Activated CD4-positive, alpha-beta T cell treated with anti-CD3 and anti-CD28 coated beads for 4 hours (primary cell): Measurements from ENCODE around the gene MYO7A.
A peak's percentile ranks its signal among the peaks of the same experiment; 100 is the strongest.

Experiments
- DNase-seq, 2 donors: peaks; one replicate each; pipeline ENCODE4 v3.0.0-alpha.2; 2020

The MYO7A gene

DNA sequence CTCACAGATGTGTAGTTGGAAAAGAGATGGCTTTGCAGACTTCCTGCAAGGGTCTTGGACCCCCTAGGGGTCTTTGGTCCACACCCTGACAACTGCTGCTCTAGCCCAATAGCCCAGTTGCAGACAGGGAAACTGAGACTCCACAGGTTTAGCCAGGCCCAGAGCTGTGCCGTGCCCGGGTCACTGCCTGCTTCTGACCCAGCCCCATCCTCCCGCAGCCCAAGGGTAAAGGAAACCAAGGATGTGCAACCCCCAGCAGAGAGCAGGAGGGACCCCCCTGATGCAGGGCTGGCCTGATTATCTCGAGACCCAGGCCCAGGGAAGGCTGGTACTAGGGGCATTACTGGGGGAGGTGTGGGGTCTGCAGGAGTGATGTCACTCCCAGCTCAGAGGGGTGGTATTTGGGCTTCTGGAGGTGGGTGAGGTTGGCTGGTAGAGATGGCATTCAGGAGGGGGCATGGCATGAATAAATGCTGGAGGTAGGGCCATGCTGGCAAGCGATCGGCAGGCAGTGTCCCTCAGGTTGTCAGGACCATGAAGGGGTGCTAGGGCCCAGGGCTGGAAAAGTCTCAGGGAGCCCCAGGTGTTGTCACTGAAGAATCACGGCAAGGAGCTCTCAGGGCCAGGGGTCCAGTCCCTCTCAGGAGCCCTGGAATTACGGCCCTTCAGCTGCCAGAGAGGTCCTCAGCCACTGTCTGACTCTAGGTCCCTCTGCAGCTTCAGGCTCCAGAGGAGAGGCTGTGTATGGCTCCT lies 21.1 kb downstream of the MYO7A start:
- no peak for DNase-seq

DNA sequence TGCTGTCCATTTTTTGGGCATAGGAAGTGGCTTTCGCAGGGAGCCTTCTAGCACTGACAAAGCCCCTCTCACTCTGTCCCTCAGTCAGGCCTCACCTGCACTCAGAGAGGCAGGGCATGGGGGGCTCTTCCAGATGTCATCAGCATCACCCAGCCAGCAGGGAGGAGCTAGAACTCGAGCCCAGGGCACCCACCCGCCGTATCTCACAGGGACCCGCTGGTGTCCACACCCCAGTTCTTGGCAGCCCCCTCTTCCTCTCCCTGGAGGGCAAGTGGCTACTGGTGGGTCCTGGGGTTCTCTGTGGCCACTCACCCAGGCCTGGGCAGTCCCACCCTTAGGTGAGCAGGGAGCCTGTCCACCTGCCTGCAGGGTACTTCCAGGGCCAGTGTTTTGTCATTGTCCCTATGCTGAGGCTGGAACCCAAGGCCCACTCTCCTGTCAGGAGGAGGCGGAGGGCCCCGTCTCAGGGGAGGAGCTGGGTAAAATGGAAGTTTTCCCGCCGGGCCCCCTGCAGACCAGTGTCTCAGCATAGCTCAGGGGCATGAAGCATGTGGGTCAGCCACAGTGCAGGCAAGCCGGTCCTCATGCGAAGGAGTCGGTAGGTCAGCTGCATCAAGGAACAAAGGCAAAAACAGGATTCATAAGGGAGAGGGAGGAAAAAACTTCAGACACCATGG lies 21.8 kb downstream of the MYO7A start:
- DNase-seq, result no peak

DNA sequence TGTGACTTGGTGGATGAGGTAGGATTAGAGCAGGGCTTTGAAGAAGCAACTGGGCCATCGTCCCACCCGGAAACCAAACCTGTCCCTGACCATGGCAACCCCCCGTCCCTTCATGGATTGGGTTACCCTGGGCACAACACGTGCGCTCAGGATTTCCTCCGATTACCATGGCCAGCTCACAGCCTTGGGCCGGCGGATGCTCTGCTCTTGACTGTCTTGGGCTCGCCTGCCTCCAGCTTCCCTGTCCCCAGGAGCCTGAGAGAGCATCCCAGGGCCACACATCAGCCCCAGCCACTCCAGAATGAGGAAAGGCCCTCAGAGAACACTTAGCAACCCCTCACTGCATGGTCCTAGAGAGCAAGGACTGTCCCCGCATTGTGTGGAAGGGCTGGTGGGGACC lies 22.8 kb downstream of the MYO7A start:
- DNase-seq, result no peak

DNA sequence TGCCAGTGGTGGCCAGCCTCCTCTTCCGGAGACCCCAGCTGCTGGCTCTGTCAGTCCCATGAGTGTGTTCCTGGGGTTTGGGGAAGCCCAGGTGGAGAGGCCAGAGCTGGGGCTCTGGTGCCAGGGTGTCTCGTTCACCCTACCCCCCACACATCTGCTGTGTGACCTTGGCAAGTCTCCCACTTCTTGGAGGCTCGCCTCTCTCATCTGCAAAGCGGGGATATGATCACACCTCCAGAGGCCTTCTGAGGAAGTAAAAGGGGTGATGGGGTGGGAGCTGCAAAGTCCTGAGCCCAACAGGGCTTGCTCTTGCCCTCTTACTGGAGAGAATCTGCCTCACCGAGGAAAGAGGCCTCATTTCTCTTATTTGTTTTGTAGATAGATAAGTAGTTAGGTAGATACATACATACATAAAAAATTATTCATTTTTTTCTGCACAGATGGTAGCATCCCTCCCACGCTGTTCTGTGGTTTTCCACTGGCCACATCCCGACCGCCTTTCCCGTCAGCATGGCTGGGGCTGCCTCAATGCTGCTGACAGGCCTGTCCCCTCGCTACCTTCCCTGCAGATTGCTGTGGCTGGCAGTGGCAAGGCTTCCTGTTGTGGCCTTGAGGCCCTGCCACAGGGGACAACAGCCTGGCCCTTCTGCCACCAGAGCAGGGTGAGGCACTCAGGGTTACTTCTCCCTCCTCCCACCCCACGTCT lies 23.9 kb downstream of the MYO7A start:
- peak; percentile 24 to 40 for DNase-seq

DNA sequence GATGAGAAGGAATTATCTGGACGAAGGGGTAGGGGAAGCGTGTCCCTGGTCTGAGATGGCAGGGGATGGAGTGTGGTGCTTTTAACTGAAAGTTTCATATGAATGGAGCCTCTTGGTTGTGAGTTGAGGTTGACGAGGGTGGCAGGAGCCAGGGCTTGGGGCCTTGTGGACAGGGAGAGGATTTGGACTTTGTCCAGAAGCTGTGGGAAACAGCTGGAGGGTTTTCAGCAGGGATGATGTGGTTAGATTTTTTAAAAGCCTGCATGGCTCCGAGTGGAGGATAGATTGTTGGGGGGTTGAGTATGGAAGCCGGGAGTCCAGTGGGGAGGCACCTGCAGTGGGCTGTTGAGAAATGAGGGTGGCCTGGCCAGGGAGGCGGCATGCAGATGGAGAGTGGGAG lies 24.8 kb downstream of the MYO7A start:
- DNase-seq, result no peak

DNA sequence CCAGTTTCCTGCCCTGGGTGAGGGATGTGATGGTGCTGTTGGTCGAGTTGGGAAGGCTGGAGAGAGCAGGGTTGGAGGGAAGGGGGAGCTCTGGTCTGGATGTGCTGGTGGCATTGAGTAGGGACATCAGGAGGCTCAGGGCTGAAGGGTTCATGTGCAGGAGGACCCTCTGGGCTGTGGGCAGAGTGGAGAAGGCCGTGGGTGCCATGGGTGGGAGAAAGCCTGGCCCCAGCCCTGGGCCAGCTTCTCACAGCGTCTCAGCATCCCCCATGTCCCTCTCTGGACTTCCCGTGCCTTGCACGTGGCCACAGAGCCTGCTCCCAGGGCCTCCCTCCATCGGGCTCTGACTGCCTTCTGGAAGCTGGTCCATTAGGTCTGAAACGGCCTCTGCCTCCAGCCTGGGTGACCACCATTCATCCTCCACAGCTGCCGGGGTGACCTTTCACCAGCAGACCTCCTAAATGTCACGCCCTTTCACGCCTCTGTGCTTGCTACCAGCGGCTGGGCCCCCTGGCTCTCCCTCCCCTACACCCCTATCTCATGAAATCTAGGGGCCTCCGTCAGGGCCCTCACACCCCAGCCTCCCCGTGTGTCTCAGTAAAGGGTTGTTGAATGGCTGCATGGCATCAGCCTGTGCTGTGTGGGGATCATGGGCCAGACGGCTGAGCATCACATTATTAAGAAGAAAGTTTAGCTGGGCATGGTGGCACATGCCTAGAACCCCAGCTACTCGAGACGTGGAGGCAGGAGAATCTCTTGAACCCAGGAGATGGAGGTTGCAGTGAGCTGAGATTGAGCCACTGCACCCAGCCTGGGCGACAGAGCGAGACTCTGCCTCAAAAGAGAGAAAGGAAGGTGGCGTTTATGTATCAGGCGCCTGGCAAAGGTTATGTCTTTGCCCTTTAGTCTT lies 25.5 kb downstream of the MYO7A start:
- DNase-seq, result no peak

DNA sequence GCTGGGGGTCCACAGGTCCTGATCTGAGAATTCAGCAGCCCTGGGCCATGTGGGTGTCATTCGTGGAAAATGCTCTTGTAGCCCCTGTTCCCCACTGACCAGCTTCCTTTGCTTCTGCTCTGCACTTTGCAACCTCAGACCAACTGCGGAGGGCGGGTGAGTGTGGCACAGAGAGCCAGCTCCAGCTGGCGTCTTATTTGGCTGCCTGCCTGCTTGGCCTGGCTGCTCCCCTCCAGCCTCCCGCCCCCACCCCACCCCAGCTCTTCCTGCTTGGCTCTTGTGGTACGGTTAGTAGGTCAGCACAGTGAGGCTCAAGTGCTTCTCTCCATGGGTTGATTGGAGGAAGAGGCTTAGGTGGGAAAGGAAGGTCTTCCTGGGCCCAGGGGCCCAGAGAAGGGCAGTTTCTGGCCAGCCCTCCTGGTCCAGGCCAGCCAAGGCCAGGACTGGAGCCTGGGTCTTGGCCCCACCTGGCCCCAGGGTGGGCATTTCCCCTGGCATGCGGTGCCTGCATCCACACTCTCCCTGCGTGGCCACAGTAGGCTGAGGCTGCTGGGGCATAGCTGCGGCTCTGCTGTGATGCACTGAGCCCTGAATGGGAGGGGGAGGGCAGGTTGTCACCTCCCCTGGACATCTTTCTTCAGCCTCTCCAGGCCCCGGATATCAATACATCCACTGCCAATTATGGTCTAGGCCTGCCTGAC lies 26.5 kb downstream of the MYO7A start:
- no peak for DNase-seq

DNA sequence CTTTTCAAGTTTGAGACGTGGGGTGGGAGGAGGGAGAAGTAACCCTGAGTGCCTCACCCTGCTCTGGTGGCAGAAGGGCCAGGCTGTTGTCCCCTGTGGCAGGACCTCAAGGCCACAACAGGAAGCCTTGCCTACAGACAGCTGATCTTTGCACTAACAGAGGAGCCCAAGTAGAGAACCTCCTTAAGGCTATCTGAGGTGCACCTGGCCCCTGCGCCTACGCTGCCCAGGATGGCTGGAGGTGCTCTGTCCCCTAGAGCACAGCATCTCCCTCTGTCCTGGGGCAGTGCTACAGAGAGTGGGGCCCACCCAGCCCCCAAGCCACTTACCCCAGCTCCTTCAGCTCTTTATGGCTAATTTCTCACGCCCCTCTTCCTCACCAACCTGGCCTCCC lies 27.0 kb downstream of the MYO7A start:
- no peak for DNase-seq

DNA sequence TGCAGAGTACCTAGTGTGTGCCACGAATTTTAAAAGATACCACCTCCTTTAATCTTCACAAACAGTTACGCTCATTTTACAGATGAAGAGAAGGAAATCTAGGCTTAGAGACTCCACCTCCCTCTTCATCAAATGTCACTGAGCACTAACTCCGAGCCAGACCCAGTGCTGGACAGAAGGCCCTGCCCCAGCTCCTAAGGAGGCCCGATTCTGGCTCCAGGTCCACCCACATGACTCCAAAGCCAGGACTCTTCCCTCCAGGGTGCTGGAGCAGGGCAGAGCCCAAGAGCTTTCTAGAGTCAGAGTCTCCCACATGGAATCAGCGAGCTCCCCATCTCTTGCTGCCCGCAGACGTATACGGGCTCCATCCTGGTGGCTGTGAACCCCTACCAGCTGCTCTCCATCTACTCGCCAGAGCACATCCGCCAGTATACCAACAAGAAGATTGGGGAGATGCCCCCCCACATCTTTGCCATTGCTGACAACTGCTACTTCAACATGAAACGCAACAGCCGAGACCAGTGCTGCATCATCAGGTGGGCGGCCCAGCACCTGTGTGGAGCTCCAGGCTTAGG lies 27.6 kb downstream of the MYO7A start:
- DNase-seq, result no peak

DNA sequence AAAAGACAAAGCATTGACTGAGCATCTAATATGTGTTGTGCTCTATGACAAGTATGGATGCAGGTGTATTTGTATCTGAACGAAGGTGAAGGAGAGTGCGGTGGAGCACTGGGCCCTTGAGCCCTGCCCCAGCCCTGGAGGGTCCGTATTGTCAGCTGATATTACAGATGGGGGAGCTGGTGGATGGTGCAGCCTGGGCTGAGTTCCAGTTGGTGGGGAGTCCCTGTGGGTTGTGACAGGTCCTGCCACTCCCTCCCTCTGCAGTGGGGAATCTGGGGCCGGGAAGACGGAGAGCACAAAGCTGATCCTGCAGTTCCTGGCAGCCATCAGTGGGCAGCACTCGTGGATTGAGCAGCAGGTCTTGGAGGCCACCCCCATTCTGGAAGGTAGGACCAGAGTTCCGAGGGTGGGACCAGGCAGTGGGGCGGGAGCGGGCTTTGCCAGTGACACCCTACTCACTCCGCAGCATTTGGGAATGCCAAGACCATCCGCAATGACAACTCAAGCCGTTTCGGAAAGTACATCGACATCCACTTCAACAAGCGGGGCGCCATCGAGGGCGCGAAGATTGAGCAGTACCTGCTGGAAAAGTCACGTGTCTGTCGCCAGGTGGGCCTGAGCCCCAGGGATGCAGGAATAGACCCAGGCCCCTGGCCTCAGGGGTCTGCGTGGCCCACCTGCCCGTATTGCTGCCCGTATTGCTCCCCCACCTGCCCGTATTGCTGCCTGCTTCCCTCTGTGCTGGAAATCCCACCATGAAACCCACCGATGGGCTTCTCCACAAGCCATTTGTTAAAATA lies 28.6 kb downstream of the MYO7A start:
- DNase-seq, result no peak

DNA sequence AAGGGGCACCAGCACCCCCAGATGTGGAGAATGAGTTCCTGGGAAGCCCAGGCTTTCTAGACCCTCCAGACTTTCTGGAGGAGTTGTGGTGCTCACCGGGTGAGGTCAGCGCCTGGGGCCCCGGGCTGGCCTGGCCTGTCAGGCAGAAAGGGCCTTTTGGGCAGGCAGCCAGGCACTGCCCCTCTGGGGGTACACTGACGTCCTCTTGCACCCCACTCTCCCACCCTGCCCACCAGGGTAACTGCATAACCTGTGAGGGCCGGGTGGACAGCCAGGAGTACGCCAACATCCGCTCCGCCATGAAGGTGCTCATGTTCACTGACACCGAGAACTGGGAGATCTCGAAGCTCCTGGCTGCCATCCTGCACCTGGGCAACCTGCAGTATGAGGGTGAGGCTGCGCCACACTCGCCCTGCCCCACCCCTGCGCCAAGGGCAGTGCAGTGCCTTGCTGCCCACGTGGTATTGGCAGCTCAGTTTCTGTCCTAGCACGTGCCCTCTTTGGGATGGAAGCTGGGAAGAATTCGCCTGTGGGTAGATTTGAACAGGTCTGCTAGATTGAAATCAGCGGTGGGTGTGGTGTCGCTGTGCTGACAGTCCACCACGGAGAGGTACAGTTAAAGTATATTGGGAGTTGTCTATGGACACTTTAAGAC lies 30.1 kb downstream of the MYO7A start:
- no peak for DNase-seq

DNA sequence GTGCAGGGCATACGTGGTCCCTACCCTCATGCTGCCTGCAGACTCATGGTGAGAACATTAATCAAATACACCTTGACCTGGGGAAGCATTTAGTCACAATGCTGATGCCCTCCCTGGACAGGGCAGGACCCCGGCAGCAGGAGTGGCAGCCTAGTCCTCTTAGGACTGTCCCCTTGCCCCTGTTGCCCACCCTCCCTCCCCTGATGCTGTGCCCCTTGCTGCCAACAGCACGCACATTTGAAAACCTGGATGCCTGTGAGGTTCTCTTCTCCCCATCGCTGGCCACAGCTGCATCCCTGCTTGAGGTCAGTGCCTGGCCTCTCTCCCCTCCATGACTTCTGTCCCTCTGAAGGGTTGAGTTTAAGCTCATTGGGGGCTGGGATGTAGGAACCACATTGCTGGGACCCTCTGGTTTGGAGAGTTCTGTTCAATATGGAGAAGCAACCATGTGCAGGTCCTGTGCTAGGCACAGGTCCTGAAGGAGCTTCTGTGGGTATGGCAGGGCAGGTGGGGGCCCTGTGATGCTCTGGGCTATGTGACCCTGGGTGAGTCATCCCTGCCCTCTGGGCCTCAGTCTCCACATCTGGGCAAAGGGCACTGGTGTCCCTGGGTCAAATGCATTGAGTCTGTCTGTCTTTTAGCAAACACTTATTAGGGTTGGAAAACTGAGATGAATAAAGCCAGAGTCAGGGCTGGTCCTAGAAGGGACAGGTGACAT lies 31.3 kb downstream of the MYO7A start:
- no peak for DNase-seq

DNA sequence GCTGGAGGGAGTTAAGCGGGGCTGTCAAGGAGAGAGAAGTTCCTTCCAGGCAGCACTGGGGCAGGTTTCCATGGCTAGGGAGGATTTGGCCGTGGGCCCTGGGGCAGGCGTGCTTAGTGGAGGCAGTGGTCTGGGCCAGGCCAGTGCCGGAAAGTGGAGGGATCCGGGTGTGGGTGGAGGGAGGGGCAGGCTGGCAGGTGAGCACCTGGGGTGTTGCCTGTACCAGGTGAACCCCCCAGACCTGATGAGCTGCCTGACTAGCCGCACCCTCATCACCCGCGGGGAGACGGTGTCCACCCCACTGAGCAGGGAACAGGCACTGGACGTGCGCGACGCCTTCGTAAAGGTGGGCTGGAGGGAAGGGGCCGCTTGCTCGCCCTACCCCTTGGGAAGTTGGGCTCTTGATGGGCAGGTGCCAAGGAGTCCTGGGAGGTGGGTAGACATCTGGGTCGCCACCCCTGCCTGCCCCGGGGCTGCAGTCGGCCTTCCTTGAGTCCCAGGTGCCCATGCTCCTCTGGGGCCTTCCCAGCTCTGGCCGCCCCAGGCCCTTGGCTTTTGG lies 32.0 kb downstream of the MYO7A start:
- no peak for DNase-seq

DNA sequence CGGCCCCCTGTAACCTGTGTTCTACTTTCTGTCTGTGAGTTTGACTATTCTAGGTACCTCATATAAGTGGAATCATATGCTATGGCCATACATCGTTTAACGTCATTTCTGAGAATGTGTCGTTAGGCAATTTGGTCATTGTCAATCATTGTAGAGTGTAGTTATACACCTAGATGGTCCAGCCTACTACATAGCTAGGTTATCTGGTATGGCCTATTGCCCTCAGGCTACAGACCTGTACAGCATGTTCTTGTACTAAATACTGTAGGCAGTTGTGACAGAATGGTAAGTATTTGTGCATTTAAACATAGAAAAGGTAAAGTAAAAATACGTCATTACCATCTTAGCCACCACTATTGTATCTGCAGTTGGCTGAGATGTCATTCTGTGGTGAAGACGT lies 35.2 kb downstream of the MYO7A start:
- no peak for DNase-seq

DNA sequence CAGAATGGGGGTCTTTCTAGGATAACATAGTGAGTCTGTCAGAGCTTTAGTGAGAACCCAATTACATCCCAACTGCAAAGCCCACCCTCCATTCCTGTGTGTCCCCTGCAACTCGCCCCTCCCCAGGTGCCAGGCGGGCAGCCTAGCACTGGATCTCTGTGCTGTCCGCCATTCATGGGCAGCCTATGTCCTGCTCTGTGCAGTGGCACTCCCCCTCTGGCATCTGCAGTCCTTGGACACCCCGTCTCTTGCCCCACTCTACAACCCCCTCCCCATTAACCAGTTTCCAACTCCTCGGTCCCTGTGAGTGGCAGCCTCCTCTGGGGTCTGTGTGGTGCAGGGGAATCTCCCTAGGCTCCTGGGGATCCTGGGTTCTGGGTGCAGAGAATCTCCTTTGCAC lies 37.0 kb downstream of the MYO7A start:
- no peak for DNase-seq

DNA sequence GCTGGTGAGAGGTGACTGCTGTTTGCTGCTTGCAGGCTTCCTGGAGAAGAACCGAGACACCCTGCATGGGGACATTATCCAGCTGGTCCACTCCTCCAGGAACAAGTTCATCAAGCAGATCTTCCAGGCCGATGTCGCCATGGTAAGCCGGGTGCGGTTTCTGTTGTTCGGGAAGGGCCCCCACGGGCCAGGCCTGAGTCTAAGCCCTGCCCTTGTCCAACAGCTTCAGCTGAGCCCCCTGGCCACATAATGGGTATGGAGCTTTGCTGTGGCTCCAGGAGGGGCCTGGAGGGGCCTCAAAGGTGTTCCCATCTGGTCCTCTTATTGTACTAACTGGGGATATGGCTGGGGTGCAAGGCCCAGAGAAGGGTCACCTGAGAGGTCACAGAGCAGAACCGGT lies 38.0 kb downstream of the MYO7A start:
- DNase-seq, result no peak

DNA sequence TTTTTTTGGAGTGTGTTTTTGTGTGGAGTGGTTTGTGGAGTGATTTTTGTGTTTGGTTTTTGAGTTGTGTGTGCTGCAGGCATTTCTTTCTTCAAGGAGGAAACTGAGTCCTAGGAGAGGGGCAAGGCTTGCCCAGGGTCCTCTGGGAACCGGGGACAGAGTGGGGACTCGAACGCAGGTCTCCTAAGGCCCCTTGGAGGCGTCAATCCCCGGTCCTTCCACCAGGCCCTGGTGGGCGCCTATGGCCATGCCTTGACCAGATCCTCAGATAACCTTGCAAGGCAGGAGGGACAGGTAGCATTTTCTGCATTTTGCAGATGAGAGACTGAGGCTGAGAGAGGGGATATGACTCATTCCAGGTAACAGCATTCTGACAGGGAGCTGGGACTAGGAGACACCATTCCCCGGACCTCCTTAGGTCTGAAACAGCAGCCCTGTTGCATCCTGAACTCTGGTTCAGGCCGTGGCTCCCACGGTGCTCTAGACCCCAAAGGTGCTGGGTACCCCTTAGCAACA lies 39.1 kb downstream of the MYO7A start:
- DNase-seq, result no peak

DNA sequence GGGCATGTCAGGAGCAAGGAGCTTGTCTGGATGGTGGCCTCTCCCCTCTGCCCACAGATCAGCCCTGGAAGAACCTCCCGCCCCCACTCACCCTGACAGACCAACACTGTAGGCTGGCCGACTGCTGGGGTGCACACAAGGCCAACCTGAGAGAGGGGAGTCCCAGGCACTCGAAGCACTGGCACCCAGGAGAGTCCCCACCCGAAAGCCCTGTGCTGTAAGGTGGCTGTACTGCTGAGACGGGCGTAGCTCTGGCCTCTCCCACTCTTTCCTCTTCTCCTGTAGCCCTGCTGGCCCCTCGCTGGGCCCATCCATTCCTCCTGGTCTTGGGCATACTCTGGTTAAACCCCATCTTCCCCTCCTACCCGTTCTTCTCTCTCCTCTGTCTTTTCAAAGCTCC lies 39.7 kb downstream of the MYO7A start:
- no peak for DNase-seq

DNA sequence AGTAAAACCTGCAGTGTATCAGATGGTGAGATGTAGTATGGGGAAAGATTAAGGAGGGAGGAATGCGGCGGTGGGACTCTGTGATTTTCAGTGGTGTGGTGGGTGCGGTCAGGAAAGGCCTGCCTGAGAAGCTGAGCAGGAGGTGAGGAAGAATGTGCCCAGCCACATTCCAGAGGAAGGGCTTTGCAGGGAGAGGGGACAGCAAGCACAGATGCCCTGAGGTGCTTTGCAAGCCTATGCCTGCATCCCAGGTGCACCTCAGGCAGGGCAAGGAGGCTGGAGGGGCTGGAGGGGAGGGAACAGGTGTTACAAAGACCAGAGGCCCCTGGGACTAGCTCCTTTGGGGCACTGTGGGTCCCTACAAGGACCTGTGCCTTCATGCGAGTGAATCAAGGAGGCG lies 42.1 kb downstream of the MYO7A start:
- DNase-seq, result no peak
